ENCODE measurements around the gene CD8B2.
A peak's percentile ranks its signal among the peaks of the same experiment; 100 is the strongest.

CD8B2 gene

DNA sequence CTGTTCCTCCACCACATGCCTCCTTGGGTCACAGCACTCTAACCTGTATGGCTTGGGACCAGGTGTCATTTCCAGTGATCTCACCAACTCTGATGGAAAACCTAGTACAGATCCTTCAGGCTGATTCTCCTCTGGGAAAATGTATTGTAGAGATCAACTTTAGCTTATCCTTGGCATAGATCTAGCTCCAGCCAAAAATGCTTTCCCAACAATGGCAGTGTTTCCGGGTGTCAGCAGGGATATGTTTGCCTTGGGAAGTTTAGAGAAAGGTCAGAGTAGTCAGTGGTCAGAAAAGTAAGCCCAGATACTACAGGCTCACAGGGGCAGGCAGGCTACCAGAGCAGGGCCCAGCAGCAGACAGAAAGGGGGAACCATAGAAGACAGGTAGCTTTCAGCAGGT lies 73.6 kb downstream of the CD8B2 start:
- no peak for DNase-seq

DNA sequence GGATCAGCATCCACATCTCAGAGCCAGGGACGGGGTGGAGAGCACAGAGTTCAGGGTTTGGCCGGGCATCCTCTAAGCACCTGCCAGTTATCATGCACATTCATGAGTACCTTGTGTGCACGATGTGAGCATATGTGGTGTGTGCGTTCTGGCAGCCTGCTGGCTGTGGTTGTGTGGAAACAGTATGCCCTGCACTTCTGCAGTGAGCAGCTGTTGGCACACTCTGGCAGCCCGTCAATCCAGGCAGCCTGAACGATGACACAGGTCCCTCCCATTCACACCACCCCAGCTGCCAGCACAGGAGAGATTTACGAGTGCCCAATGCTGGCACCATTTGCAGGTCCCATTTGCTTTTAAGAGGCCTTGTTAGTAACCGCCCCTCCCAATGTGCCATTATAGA lies 74.2 kb downstream of the CD8B2 start:
- TF ChIP-seq, protein P1, sequence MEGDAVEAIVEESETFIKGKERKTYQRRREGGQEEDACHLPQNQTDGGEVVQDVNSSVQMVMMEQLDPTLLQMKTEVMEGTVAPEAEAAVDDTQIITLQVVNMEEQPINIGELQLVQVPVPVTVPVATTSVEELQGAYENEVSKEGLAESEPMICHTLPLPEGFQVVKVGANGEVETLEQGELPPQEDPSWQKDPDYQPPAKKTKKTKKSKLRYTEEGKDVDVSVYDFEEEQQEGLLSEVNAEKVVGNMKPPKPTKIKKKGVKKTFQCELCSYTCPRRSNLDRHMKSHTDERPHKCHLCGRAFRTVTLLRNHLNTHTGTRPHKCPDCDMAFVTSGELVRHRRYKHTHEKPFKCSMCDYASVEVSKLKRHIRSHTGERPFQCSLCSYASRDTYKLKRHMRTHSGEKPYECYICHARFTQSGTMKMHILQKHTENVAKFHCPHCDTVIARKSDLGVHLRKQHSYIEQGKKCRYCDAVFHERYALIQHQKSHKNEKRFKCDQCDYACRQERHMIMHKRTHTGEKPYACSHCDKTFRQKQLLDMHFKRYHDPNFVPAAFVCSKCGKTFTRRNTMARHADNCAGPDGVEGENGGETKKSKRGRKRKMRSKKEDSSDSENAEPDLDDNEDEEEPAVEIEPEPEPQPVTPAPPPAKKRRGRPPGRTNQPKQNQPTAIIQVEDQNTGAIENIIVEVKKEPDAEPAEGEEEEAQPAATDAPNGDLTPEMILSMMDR (IDR thresholded peaks at IDR 0.05; ENCODE audit: low read depth, low read length) = no peak
- DNase-seq = no peak

More for the DNA sequence above, 73.6 kb downstream of the CD8B2 start:
- no peaks in the 10 kb centered on the region for H3K9me3 ChIP-seq
- no peak overlapping the region for H3K4me3 ChIP-seq (ENCODE audit: low read depth, low read length)
- no peaks in the 10 kb centered on the region for H3K36me3 ChIP-seq
- H3K27me3 ChIP-seq = no peaks in the 10 kb centered on the region
- no peaks in the 10 kb centered on the region for H3K4me1 ChIP-seq
- TF ChIP-seq, protein P1 (IDR thresholded peaks at IDR 0.05; ENCODE audit: low read depth, low read length) = no peak

DNA sequence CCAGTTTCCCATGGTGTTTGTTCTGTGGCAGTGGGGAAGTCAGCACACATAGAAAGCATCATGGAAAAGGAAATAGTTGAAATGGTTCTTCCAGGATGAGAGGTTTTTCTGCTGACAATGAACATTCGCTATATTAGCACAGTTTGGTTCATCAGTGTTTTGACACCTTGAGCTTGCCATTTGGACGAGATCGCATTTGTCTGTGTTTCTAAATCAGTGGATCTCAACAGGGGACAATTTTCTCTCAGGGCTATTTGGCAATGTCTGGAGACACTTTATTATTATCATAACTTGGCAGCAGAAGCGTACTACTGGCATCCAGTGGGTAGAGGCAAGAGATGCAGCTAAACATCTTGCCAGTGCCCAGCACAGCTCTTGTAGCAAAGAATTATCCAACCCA lies 74.6 kb downstream of the CD8B2 start:
- TF ChIP-seq, protein P1 (IDR thresholded peaks at IDR 0.05; ENCODE audit: low read depth, low read length) = no peak
- H3K36me3 ChIP-seq = no peaks in the 10 kb centered on the region
- no peaks in the 10 kb centered on the region for H3K9me3 ChIP-seq
- no peaks in the 10 kb centered on the region for H3K27me3 ChIP-seq
- DNase-seq = no peak
- H3K4me1 ChIP-seq = no peaks in the 10 kb centered on the region
- H3K4me3 ChIP-seq (ENCODE audit: low read depth, low read length) = no peak overlapping the region

More for the DNA sequence above, 74.2 kb downstream of the CD8B2 start:
- no peaks in the 10 kb centered on the region for H3K9me3 ChIP-seq
- H3K4me1 ChIP-seq = no peaks in the 10 kb centered on the region
- no peaks in the 10 kb centered on the region for H3K36me3 ChIP-seq
- no peaks in the 10 kb centered on the region for H3K27me3 ChIP-seq
- H3K4me3 ChIP-seq (ENCODE audit: low read depth, low read length) = no peak overlapping the region

DNA sequence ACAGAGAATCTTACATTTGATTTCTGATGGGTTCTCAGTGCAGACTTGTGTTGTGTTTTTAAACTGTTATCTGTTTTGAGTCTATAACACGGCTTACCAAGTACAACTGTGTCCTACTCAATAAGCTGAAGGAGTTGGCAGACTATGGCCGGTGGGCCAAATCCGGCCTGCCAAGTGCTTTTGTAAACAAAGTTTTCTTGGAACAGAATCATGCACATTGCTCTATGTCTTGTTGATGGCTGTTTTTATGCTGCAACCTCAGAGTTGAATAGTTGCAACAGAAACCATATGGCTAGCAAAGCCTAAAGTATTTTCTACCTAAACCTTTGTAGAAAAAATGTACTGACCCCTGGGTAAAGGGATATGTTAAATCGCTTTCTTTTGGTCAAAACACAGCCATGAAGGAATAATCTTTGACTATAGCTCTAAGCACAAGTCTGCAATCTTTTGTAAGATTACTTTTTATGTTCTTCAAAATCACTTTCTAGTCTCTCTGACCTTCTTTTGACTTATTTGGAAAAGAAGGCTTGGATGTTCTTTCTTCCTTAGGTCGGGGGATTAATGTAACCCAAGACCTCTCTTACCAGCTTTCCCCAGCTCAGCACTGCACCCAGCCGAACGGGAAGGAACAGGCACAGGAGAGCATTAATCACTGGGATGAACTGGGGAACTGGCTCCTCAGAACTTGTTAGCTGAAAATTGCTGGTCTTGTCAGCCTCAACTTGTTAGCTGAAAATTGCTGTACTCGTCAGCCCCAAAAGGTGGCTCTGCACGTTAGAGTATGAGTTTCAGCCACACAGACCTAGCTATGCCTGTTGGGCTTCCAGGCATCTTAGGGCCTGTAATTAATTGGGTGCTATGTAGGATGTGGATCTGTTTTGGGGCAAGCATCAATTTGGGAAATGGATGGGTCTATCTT lies 75.4 kb downstream of the CD8B2 start:
- no peaks in the 10 kb centered on the region for H3K9me3 ChIP-seq
- DNase-seq = no peak
- TF ChIP-seq, protein P1 (IDR thresholded peaks at IDR 0.05; ENCODE audit: low read depth, low read length) = no peak
- no peaks in the 10 kb centered on the region for H3K4me1 ChIP-seq
- H3K27me3 ChIP-seq = no peaks in the 10 kb centered on the region
- H3K36me3 ChIP-seq = no peaks in the 10 kb centered on the region
- no peak overlapping the region for H3K4me3 ChIP-seq (ENCODE audit: low read depth, low read length)

DNA sequence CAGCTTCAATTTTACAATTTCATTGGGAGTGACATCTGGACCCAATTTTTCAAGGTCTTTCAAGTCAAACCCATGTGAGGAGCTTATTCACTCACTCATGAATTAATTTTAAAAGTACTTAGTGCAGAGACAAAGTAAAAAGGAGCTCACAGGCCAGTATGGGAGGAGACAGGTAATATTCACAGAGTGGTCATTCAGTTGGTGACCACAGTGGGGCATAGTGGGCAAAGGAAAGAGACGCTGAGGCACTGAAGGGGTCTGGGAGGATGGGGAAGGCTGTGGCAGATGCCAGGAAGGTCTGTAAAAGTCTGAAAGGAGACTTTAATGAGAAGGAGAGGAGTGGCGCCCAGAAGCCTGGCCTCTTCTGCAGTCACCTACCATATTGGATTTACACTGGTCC lies 76.0 kb downstream of the CD8B2 start:
- peak; percentile 28 for DNase-seq
- Histone ChIP-seq H3K36me3 (no peaks in the 10 kb centered on the region), H3K9me3 (no peaks in the 10 kb centered on the region), H3K4me3 (ENCODE audit: low read depth, low read length) (no peak overlapping the region), H3K4me1 (no peaks in the 10 kb centered on the region), H3K27me3 (no peaks in the 10 kb centered on the region)
- TF ChIP-seq, protein P1 (IDR thresholded peaks at IDR 0.05; ENCODE audit: low read depth, low read length) = peak; percentile 45

DNA sequence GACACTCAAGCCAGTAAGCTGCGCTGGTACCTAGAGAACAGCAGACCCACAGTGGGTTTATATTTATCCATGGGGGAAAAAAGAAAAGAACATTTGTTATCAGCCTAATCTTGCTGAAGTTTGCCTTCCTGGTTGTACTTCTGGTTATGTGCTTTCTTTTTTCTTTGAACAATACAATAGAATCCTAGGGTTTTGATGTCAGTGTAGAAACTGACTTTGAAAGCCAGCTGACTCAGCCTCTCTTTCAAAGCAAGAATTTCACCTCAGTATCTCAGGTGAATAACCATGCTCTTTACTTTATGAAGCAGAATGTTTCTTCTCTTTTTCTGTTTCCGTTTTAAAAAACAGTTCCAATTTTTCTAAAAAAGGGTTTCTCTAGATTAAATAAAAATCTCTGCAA lies 78.4 kb downstream of the CD8B2 start:
- TF ChIP-seq, protein P1 (IDR thresholded peaks at IDR 0.05; ENCODE audit: low read depth, low read length) = no peak
- no peaks in the 10 kb centered on the region for H3K27me3 ChIP-seq
- H3K36me3 ChIP-seq = no peaks in the 10 kb centered on the region
- no peaks in the 10 kb centered on the region for H3K4me1 ChIP-seq
- no peak for DNase-seq
- H3K4me3 ChIP-seq (ENCODE audit: low read depth, low read length) = no peak overlapping the region
- no peaks in the 10 kb centered on the region for H3K9me3 ChIP-seq
